Left renal cortex interstitium (tissue), 4 donors: ENCODE data around the gene SPDYC. TPM values are rescaled to one million over a fixed set of nuclear protein-coding genes. Genes with fewer than 3 reads are reported as not detected.
A peak's percentile ranks its signal among the peaks of the same experiment; 100 is the strongest.
"Not testable (repeated sequence)": the region's sequence is repeated elsewhere in the genome, so short reads cannot be mapped to it uniquely, and the experiment has no call there.

ENCODE experiments used
- DNase-seq, 4 donors: peaks; one replicate each; pipeline ENCODE4 v3.0.0-alpha.2; 2013; ENCODE audit warnings: low read depth in 4 of 4, low spot score in 2 of 4, missing footprints in 1 of 4
- polyA plus RNA-seq, 4 donors: library from polyadenylated mRNA; unstranded; fragments of 120-200 nt; gene quantifications; one replicate each; pipeline ENCODE4 v1.2.1, GENCODE V29; 2013; ENCODE audit not compliant: insufficient read length in 4 of 4

Gene SPDYC
- polyA plus RNA-seq, 4 donors: 0.16 TPM; not detected in 3

GRCh38 chr11:65133724-65134123, 36.3 kb upstream of the SPDYC start:
- no peak for DNase-seq

GRCh38 chr11:65134240-65134951, 35.6 kb upstream of the SPDYC start, which contains the start of gene SYVN1:
Gene SYVN1, minus strand, starts transcription at chr11:65134519. Its CDS starts 918 bp downstream, at chr11:65133601.
- peak; percentile 84 to 97 (median 90) for DNase-seq

DNA sequence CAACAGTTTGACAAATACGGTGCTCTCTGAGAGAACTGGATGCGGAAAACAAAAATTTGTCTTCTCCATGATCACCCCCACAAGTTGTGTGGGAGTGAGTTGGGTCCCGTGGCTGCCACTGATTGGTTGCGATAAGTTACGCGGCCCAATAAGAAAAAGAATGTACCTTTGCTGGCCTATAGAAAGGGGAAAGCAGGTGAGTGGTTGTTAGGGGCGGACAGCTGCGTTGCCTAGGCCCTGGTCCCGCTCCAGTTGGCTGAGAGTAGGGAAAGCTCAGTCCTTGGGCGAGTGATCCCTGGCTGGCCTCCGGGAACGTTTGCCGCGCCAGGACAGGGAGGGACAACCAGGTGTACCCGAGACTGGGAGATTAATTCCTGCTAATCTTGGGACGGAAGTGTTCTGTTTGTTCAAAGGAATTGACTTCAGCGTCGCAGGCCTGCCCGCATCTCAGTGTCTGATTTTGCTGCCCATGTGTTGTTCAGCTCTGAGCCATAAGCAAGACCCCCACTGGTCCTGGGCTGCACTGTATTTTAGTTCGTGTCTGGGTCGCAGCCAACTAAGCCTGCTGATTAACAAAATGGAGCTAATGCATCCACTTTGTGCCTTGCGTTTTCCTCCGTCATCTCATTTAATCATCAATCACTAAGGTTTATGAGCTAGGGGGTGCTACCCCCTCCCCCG, 34.9 kb upstream of the SPDYC start:
- DNase-seq: peak in 3 of 4 donors; percentile 91 to 94 (median 92)

GRCh38 chr11:65135633-65136145, 34.3 kb upstream of the SPDYC start:
- no peak for DNase-seq

- DNase-seq: no peak
Measured at GRCh38 chr11:65136515-65137096, 33.4 kb upstream of the SPDYC start.

DNA sequence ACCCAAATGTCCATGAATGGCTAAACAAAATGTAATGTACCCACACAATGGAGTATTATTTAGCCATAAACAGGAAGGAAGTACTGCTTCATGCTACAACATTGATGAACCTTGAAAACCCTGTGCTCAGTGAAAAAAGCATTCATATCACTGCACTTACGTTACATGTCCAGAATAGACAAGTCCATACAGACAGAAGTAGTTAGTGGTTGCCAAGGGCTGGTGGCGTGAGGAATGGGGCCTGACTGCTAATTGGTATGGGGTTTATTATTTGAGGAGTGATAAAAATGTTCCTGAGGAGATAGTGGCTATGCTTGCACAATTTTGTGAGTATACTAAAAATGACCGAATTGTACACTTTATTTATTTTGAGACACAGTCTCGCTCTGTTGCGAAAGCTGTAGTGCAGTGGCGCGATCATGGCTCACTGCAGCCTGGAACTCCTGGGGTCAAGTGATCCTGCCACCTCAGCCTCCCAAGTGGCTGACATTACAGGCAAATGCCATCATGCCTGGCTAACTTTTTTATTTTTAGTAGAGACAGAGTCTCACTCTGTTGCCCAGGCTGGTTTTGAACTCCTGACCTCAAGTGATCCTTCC, 28.0 kb upstream of the SPDYC start:
- no peak for DNase-seq

- DNase-seq: no peak
Measured at GRCh38 chr11:65147352-65148075, 22.5 kb upstream of the SPDYC start.

DNA sequence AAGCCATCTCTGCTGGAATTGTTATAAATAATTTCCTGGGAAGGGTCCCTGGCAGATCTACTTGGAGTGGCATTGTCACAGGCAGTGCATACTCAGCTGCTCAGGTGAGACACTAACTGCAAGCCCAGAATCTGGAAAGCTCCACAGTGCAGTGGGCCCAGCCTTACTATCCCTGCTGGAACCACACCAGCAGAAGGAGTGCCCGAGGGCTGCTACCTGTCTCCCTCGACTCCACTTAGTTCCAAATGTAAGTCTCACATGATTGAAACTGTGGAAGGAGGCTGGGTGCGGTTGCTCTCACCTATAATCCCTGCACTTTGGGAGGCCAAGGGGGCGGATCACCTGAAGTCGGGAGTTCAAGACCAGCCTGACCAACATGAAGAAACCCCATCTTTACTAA, 21.4 kb upstream of the SPDYC start:
- no peak for DNase-seq

- not testable (repeated sequence) for DNase-seq
Measured at GRCh38 chr11:65150131-65150508, 19.9 kb upstream of the SPDYC start.

DNA sequence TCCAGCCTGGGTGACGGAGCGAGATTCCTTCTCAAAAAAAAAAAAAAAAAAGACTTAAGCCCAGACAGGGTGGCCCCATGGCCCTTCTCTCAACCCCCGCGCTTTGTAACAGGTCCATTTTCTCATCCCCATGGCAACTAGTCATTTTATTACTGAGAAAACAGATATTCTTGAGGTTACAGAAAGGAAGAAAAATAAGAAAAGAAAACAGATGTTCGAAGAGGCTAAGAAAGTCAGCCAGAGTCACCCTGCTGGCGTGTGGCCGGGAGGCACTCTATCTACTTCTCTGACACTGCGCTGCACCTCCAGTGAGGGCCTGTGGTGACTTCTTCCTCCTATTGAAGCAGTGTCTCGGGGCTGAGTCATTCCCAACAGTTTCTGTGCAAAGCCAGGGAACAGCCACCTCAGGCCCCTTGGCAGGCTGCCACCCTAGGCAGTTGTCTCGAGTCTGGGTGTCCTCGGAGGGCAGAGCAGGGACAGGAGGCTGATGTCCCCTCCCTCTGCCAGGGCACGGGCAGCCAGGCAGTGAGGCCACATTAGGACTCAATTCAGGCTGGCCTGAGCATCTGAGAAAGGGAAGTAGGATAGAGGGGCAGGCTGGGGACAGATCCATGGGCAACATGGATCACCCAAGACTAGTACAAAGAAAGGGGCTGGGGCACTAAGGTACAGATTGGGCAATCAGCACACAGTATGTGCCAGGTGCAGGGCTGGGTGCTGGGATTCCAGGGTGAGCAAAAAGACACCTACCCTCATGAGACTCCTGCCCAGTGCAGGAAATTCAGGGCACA, 19.3 kb upstream of the SPDYC start:
- DNase-seq: peak in 1 of 4 donors; percentile 26

DNA sequence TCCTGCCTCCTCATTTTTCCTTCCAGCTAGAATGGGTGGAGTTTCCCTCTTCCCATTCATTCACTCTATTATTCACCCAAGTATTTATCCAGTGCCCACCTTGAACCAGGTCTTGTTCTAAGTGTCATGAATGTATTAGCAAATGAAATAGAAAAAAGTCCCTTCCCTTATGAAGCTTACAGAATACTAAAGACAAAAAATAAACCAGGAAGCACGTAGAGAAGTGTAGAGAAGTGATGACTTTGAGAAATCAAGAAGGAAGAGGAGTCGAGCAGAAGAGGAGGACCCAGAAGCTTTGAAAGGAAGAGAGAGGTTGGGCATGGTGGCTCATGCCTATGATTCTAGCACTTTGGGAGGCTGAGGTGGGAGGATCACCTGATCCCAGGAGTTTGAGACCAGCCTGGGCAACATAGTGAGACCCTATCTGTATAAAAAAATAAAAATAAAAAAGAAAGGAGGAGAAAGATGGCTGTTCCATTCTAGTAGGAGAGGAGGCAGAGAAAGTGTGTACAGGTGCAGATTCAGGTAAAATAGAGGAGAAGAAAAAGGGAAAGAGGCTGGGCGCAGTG, 18.6 kb upstream of the SPDYC start:
- DNase-seq: no peak

DNA sequence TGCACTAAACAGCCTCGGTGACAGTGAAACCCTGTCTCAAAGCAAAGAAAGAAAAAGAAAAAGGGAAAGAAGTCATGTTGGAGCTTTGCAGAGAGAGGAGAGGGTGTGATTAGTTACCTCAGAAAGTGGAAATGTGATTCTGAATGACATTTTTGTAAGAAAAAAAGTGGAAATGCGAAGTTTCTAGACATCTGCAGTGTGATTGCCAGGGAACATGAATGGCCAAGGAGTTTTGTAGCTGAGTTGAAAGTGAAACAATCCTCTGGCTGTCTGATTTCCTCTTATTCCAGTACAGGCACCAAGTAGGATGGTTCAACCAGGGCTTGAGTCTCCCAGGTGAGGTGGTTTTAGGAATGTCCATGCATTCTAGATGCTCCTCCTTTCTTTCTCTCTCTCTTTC, 17.9 kb upstream of the SPDYC start:
- DNase-seq: no peak

DNA sequence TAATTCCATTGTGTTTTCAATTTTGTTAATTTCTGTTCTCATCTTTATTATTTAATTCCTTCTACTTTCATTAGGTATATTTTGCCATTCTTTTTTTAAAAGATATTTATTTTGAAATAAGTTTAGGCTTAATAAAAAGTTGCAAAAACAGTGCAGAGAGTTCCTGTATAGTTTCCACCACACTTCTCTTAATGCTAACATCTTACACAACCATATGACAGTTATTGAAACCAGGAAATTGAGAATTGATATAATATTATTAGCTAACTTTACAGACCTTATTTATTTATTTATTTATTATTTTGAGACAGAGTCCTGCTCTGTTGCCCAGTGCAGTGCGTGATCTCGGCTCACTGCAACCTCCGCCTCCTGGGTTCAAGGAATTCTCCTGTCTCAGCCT, 13.8 kb upstream of the SPDYC start:
- DNase-seq: no peak

GRCh38 chr11:65156926-65157325, 13.1 kb upstream of the SPDYC start:
- no peak for DNase-seq

- DNase-seq: no peak
Measured at GRCh38 chr11:65157336-65157735, 12.7 kb upstream of the SPDYC start.

DNA sequence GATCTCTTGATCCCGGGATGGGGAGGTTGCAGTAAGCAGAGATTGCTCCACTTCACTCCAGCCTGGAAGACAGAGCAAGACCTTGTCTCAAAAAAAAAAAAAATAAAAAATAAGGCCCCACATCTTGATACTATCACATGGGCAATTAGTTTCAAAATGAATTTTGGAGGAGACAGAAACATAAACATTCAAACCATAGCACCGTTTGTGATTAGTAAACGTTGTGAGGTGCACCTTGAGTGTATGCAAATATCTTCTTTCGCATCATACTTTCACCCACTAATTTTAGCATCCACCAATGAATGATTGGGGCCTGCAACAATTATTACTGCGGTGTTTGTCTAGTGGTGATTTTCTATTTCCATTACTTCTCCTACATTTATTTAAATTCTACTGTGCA, 11.0 kb upstream of the SPDYC start:
- DNase-seq: no peak

DNA sequence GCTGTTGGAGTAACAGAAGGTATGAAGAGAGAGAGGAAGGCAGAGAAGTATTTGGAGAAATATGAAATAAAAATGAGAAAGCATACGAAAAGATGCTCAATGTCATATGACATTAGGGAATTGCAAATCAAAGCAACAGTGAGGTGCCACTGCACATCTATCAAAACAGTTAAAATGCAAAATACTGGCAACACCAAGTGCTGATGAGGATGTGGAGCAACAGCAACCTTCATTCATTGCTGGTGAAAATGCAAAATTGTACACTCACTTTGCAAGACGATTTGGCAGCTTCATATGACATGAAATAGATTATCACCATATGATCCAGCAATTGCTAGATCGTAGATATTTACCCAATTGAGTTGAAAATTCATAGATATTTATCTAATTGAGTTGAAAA, 9.4 kb upstream of the SPDYC start:
- DNase-seq: no peak

- DNase-seq: no peak
Measured at GRCh38 chr11:65163684-65164083, 6.3 kb upstream of the SPDYC start.
